Activated T-cell treated with anti-CD3 and anti-CD28 coated beads, Interleukin-2, amount 50 U/mL, for 72 hours (primary cell): ENCODE results near the gene C15orf40. TPM values are rescaled to one million over a fixed set of nuclear protein-coding genes. Genes with fewer than 3 reads are reported as not detected.
A peak's percentile ranks its signal among the peaks of the same experiment; 100 is the strongest.
"Not testable (repeated sequence)": the region's sequence is repeated elsewhere in the genome, so short reads cannot be mapped to it uniquely, and the experiment has no call there.

Experiments used
- ATAC-seq, 2 donors: fragments of 150-1000 bp; cut with Tn5 transposase; replicated peaks in 1 of 2; 2 replicates each; pipeline ENCODE4 v1.10.0; 2021; ENCODE audit warnings: moderate library complexity in 2 of 2, mild to moderate bottlenecking in 1 of 2
- DNase-seq, 2 donors: peaks; one replicate each; pipeline ENCODE4 v3.0.0; 2021 to 2022; ENCODE audit warnings: mixed read lengths in 1 of 2
- H3K27ac Mint-ChIP-seq: one replicate; pipeline ENCODE4 v1.8.0; 2022; ENCODE audit warnings: mild to moderate bottlenecking, moderate library complexity, mixed read lengths
- H3K27me3 Mint-ChIP-seq: one replicate; pipeline ENCODE4 v1.8.0; 2022; ENCODE audit warnings: low read depth, mixed read lengths
- H3K36me3 Mint-ChIP-seq, 2 donors: one replicate each; pipeline ENCODE4 v1.8.0; 2022; ENCODE audit warnings: mixed read lengths in 2 of 2, mild to moderate bottlenecking in 1 of 2; ENCODE audit not compliant: insufficient read depth in 2 of 2
- H3K4me1 Mint-ChIP-seq: one replicate; pipeline ENCODE4 v1.8.0; 2022; ENCODE audit warnings: low read depth, mixed read lengths
- H3K4me3 Mint-ChIP-seq, 2 donors: one replicate each; pipeline ENCODE4 v1.8.0; 2022; ENCODE audit warnings: mild to moderate bottlenecking in 2 of 2, mixed read lengths in 2 of 2, moderate library complexity in 2 of 2
- H3K9me3 Mint-ChIP-seq, 2 donors: one replicate each; pipeline ENCODE4 v1.8.0; 2022; ENCODE audit warnings: mixed read lengths in 2 of 2
- total RNA-seq, 2 donors: library from RNA; stranded (reverse); gene quantifications; one replicate each; pipeline ENCODE4 v1.2.3, GENCODE V29; 2022

The C15orf40 gene
- total RNA-seq, 2 donors from 2014 or later, result 31.5 to 40.8 TPM

DNA sequence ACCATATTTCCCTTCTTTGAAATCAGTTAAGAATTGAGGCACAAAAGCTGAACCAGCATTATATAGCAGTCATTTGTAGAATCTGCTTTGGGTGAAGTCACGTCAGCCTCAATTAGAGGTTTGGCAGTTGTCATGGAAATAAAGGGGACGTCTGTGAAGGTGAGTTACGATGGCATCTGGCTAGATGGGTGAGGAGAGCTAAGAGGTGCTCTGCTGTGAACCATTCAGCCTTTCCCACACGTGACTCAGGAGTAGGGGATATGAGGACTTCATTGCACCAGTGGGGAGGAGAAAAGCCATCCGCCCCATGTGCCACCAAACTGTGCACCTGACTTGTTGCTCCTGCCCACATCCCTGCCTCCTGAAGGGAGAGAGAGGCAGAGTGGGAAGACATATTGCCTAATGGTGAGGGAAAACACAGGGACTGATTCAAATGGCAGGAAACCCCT is 2.8 kb upstream of the C15orf40 start:
- Mint-ChIP-seq H3K4me3 (peak overlapping the region in 1 of 2 donors; percentile 11), H3K36me3 (peaks cover 8 to 10% of the 10 kb centered on the region in 2 donors), H3K4me1 (peaks cover 53% of the 10 kb centered on the region), H3K9me3 (peaks cover 0 to 3% of the 10 kb centered on the region in 2 donors), H3K27ac (no peak overlapping the region), H3K27me3 (no peaks in the 10 kb centered on the region)
- DNase-seq (peak; percentile 6 to 11), ATAC-seq (peak in 1 of 2 donors; percentile 18)

DNA sequence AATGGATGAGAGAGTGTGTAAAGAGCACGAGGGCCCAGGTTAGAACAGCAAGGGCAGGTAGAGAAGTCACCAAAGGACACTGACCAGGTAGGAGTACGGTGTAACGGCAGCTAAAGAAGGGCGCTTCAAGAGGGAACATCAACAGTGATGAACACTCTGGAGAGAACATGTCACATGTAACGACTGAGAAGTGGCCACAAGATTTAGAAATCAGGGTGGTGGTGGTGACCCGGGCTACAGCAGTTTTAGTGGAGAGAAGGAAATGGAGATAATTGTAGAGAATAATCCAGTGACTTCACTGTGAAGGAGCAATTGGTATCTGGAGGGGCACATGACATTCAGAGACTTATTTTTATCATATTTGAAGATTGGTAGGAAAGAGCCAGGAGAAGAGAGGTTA is 1.2 kb upstream of the C15orf40 start:
- peak overlapping the region; percentile 96 for H3K27ac Mint-ChIP-seq
- no peak for DNase-seq
- no peaks in the 10 kb centered on the region for H3K27me3 Mint-ChIP-seq
- H3K4me1 Mint-ChIP-seq, result peaks cover 53% of the 10 kb centered on the region
- peak overlapping the region; percentile 82 to 95 for H3K4me3 Mint-ChIP-seq
- ATAC-seq, result no peak
- H3K9me3 Mint-ChIP-seq, result peaks cover 0 to 3% of the 10 kb centered on the region in 2 donors
- peaks cover 8% of the 10 kb centered on the region in 2 donors for H3K36me3 Mint-ChIP-seq

DNA sequence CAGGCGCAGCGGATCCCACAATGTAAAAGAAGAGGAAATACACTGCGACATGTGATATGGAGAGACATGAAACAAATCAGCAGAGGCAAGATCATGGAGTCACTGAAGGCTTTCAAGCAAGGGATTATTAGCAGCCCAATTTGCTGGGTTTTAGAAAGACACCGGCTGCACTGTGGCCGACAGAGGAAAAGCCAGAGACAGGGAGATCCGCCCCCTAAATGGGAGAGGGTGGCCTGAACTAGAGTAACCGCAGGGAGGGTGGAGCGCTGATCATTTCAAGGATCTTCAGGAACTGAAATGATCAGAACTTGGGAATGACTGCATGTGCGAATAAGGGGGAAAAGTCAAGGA is 612 bp upstream of the C15orf40 start:
- Mint-ChIP-seq H3K4me1 (peaks cover 53% of the 10 kb centered on the region), H3K4me3 (peak overlapping the region; percentile 82 to 95), H3K27me3 (no peaks in the 10 kb centered on the region), H3K36me3 (peaks cover 10% of the 10 kb centered on the region in 2 donors), H3K27ac (peak overlapping the region; percentile 96), H3K9me3 (peaks cover 0 to 3% of the 10 kb centered on the region in 2 donors)
- no peak for ATAC-seq
- DNase-seq, result no peak

DNA sequence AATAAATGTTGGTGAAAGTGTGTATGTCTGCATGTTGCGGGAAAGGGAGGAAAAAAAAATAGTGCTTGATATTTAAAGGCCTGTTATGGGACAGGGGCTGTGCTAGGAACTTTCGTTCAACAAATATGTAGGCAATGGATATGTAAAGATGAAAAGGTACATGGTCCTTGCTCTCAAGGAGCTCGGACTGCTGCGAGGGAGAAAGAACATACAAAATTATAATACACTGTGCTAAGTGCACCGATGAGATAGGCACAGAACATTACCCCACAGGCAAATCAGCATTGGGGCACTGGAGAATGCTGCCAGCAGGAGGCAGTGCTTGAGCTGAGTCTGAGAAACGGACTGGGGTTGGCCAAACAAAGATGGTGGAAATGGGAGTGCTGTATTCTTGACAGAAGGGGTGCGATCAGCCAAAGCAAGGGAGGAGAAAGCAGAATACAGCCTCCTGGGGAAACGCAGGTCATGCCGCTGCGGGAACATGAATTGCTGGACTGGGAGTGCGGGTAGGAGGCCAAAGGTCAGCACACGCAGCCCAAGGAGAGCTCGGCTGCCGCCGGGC is 649 bp downstream of the C15orf40 start:
- Mint-ChIP-seq H3K36me3 (peaks cover 10 to 11% of the 10 kb centered on the region in 2 donors), H3K9me3 (peaks cover 0 to 3% of the 10 kb centered on the region in 2 donors), H3K27ac (peak overlapping the region; percentile 64), H3K4me1 (peaks cover 53% of the 10 kb centered on the region), H3K4me3 (peak overlapping the region; percentile 82 to 95), H3K27me3 (no peaks in the 10 kb centered on the region)
- DNase-seq, result peak; percentile 83
- ATAC-seq, result peak; percentile 61 to 64

DNA sequence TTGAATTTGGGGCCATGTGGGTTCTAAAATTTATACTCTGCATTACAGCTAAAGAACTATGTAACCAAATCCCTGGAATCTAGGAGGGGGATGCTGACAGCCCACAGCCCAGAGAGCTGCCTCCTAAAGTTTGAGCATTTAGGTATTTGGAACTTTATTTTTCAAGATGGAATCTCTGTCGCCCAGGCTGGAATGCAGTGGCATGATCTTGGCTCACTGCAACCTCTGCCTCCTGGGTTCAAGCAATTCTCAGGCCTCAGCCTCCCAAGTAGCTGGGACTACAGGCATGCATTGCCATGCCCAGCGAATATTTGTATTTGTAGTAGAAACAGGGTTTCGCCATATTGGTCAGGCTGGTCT is 10.8 kb downstream of the C15orf40 start:
- H3K4me1 Mint-ChIP-seq, H3K9me3 Mint-ChIP-seq, H3K27ac Mint-ChIP-seq, DNase-seq, H3K36me3 Mint-ChIP-seq, H3K27me3 Mint-ChIP-seq, H3K4me3 Mint-ChIP-seq: not testable (repeated sequence)
- peak in 1 of 2 donors; percentile 17 for ATAC-seq

DNA sequence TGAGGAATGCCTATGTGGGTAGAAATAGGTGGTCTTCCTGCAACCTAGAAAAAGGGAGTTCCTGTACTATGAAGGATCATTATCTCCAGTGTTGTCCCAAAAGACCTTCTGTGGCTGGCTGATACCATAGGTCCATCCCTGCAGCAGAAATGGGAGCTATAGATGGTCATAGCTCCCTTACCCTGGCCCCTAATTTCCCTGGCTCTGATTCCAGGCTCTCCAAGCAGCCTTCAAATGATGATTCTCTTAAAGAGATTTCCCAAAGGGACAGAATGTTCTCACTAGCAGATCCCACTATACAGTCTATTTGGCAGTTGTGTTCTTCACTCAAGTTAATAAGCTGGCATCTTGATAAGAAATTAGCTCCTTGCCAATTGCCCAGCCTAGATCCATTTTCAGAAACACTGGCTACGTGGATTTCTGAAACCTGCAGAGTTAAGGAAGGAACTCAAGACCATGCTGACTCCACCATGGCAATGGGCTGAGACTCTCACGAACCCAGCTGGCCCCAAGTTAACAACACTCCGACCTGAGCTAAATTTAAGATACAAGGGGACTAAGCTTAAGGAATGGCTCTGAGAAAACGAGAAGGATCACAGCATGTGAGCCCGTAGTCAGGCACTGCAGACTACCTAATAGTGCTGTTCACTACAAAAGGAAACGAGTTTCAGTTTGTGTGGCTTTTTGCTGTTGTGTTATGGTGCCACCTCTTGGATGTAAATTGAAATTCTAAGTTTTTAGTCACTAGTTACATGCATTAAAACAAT is 11.4 kb downstream of the C15orf40 start:
- DNase-seq (peak; percentile 25 to 38), ATAC-seq (peak; percentile 82 to 87)
- Mint-ChIP-seq H3K4me1 (peaks cover 9% of the 10 kb centered on the region), H3K27me3 (no peaks in the 10 kb centered on the region), H3K36me3 (no peaks in the 10 kb centered on the region), H3K27ac (peak overlapping the region; percentile 30), H3K9me3 (no peaks in the 10 kb centered on the region), H3K4me3 (peak overlapping the region; percentile 51 to 62)

DNA sequence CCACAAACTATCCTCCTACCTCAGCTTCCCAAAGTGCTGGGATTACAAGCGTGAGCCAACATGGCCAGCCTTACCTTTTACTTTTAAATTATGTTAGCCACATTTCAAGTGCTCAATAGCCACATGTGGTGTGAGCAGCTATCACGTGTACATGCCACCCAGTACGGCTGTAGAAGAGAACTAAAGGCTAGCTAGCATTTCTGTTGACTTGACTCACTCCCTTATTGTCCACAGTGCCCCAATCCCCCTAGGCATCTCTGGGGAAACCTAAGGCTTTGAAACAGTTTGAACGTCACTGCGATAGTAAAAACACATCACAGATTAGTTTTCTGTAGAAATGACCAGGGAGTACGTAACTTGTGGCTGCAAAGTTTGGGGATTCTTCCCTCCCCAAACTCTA is 12.0 kb downstream of the C15orf40 start:
- H3K4me1 Mint-ChIP-seq, result peaks cover 9% of the 10 kb centered on the region
- no peak for ATAC-seq
- no peaks in the 10 kb centered on the region for H3K36me3 Mint-ChIP-seq
- no peak overlapping the region for H3K4me3 Mint-ChIP-seq
- H3K9me3 Mint-ChIP-seq, result no peaks in the 10 kb centered on the region
- no peak for DNase-seq
- no peak overlapping the region for H3K27ac Mint-ChIP-seq
- no peaks in the 10 kb centered on the region for H3K27me3 Mint-ChIP-seq

DNA sequence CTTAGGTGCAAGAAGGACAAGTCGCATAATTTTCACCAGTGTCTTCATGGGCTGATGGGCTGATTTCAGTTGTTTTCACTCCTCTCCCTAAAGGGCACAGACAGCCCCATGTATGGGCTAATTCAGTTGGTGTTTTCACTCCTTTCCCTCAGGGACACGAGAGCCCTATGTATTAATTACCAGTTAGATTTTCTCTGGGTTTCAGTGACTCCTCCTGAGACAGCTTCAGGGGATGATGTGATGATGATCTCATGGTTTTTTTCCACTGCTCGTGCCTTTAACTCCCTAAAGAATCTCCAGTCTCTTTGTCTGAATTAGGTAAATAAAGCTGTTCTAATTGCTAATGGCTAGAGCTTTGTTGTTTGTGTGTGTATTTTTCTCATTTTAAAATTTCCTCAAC is 15.5 kb downstream of the C15orf40 start:
- no peaks in the 10 kb centered on the region for H3K9me3 Mint-ChIP-seq
- no peak overlapping the region for H3K4me3 Mint-ChIP-seq
- no peaks in the 10 kb centered on the region for H3K27me3 Mint-ChIP-seq
- H3K4me1 Mint-ChIP-seq, result peaks cover 16% of the 10 kb centered on the region
- DNase-seq (no peak), ATAC-seq (no peak)
- peaks cover 0 to 3% of the 10 kb centered on the region in 2 donors for H3K36me3 Mint-ChIP-seq
- H3K27ac Mint-ChIP-seq, result no peak overlapping the region

DNA sequence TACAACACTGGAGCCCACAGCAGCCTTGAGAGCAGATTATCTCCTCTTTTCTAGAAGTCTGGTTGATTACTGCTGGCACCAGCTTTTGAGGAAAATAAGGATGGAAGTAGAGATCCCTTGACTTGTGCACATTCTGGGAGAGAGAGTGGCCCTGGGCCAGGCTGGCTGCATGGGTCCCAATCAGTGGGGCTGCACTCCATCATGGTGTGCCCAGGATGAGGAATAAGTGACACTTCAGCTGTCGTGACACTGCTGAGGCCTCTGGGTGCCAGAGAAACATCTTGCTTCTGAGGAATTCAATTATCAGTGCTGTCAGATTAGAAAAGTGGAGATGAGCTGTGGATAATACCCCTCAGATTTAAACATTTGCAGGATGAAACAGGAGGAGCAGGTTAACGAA is 16.4 kb downstream of the C15orf40 start:
- Mint-ChIP-seq H3K4me1 (peaks cover 11% of the 10 kb centered on the region), H3K4me3 (no peak overlapping the region), H3K27me3 (no peaks in the 10 kb centered on the region), H3K27ac (no peak overlapping the region), H3K9me3 (no peaks in the 10 kb centered on the region), H3K36me3 (peaks cover 0 to 6% of the 10 kb centered on the region in 2 donors)
- no peak for DNase-seq
- no peak for ATAC-seq

DNA sequence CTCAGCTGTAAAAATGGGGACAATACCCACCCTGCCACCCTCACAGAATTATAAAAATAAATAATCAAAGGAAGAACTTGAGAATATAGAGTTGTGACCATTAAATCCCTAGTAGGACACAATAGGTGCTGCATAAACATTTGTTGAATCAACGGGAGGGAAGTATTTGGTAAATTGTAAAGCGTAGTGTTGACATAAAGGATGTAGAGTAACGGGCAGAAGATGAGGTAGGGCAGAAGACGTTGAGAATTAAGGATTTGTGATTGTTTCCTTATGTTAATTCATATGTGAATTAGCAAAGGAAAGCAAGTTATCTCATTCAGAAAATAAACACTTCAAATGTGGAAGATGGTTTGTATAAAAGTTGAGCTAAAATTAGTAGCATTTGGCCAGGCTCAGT is 18.3 kb downstream of the C15orf40 start:
- H3K4me3 Mint-ChIP-seq, result no peak overlapping the region
- peaks cover 12% of the 10 kb centered on the region for H3K4me1 Mint-ChIP-seq
- H3K36me3 Mint-ChIP-seq, result peaks cover 0 to 13% of the 10 kb centered on the region in 2 donors
- H3K27ac Mint-ChIP-seq, result no peak overlapping the region
- no peak for ATAC-seq
- DNase-seq, result no peak
- no peaks in the 10 kb centered on the region for H3K27me3 Mint-ChIP-seq
- no peaks in the 10 kb centered on the region for H3K9me3 Mint-ChIP-seq

DNA sequence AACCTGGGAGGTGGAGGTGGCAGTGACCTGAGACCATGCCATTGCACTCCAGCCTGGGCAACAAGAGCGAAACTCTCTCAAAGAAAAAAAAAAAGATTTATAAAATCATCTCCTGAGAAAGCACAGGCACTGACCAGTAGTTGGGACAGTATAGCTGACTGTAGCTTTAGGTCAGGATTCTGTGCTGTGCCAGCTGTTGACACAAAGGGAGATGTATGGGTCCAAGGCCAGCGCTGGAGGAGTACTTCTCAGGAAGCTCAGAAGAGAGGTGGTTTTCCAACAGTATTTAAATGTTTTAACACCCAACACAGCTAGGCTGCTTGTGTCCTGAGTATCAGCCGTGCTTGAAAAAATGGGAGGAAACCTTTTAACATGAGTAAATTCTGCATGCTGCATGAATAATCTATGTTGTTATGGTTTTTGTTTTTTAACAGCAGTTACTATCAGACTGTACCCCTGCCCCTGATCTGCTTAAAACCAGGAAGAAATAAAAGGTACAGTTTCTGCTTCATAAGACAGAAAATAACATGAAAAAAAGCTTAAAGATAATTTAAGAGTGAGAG is 18.9 kb downstream of the C15orf40 start:
- ATAC-seq (no peak), DNase-seq (no peak)
- H3K4me3 Mint-ChIP-seq, result no peak overlapping the region
- no peaks in the 10 kb centered on the region for H3K9me3 Mint-ChIP-seq
- H3K4me1 Mint-ChIP-seq, result peaks cover 14% of the 10 kb centered on the region
- H3K27me3 Mint-ChIP-seq, result no peaks in the 10 kb centered on the region
- peaks cover 0 to 14% of the 10 kb centered on the region in 2 donors for H3K36me3 Mint-ChIP-seq
- no peak overlapping the region for H3K27ac Mint-ChIP-seq

DNA sequence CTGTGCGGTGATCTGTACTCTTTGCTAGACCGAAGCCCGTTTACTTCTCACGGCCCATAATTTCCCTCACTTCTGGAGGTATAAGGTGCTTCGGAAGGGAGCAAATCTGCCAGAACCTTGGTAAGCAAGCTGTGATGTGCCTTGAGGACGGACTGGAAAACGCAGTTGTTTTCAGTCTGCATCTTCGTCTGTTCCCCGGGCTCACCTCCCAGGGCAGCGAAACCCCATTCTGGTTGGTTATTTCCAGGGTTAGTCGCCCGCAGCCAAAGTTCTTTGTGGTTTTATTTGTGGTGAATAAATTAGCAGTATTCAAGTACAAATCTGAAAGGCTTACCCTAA is 25.0 kb downstream of the C15orf40 start:
- H3K27me3 Mint-ChIP-seq, result no peaks in the 10 kb centered on the region
- peak overlapping the region; percentile 73 for H3K27ac Mint-ChIP-seq
- H3K9me3 Mint-ChIP-seq, result no peaks in the 10 kb centered on the region
- DNase-seq, result no peak
- peak overlapping the region; percentile 89 to 98 for H3K4me3 Mint-ChIP-seq
- ATAC-seq, result peak; percentile 25 to 43
- peaks cover 2 to 17% of the 10 kb centered on the region in 2 donors for H3K36me3 Mint-ChIP-seq
- peaks cover 34% of the 10 kb centered on the region for H3K4me1 Mint-ChIP-seq

DNA sequence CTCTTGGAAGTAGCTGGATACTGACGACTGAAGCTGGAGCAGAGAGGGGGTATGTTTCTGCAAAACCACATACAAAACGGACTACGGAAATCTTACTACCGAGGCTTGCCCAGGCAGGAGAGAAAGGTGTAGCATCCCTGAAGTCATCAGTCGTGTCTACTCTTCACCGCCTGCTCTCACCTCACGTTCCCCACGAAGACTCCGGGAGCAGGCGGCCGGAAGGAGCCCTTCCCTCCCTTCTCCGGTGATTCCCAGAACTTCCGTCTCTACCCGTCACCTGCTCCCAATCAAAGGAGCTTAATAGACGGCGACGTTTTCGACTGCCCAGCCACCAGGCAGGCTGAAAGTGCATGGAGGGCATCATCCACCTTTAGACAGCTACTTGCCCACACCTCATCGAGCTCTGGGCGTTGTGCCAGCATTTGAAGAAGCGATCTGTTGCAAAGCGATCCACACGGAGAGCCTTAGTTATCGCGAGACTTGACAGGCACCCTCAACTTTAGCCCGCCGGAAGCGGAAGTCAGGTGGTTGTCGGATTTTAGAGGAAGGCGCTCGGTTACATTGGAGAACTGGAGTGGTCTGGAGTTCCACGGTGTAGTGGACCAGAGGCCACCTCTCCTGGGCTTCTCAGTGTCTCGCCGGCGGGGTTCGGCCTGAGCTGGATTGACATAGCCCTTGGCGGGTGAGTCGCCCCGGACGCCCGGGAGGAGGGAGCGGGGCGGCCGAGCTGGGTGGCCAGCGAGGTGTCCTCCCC is 25.6 kb downstream of the C15orf40 start, which contains the start of gene RAMAC:
RAMAC (plus strand) TSS at position 523 of the 754 bp plus-strand sequence. CDS start 2,809 bp downstream, outside the sequence.
- Mint-ChIP-seq H3K27me3 (no peaks in the 10 kb centered on the region), H3K9me3 (no peaks in the 10 kb centered on the region), H3K4me3 (peak within 1 kb of the TSS; percentile 89 to 98), H3K27ac (peak within 1 kb of the TSS; percentile 73), H3K36me3 (peaks cover 2 to 16% of the 10 kb centered on the region in 2 donors), H3K4me1 (peaks cover 34% of the 10 kb centered on the region)
- DNase-seq (peak; percentile 91 to 94), ATAC-seq (peak; percentile 95 to 96)
